ENCODE data around the gene OPRPN. TPM values are rescaled to one million over a fixed set of nuclear protein-coding genes. Genes with fewer than 3 reads are reported as not detected.

The OPRPN gene
- total RNA-seq, 1 donor from 2014 or later, result not detected

GRCh38 chr4:70402762-70403161 lies 5.0 kb downstream of the OPRPN start:
- H3K9me3 Mint-ChIP-seq, result no peaks in the 10 kb centered on the region
- no peaks in the 10 kb centered on the region for H3K27me3 Mint-ChIP-seq (ENCODE audit: insufficient read depth)
- no peaks in the 10 kb centered on the region for H3K4me1 Mint-ChIP-seq (ENCODE audit: low read depth)
- H3K36me3 Mint-ChIP-seq (ENCODE audit: low read depth), result no peaks in the 10 kb centered on the region
- intact Hi-C loops (cut with micrococcal nuclease), result no loop called here
- no peak overlapping the region for H3K27ac Mint-ChIP-seq
- no peak for DNase-seq (ENCODE audit: low spot score)
- no peak overlapping the region for H3K4me3 Mint-ChIP-seq

- Mint-ChIP-seq H3K4me1 (ENCODE audit: low read depth) (no peaks in the 10 kb centered on the region), H3K27me3 (ENCODE audit: insufficient read depth) (no peaks in the 10 kb centered on the region), H3K4me3 (no peak overlapping the region), H3K9me3 (no peaks in the 10 kb centered on the region), H3K36me3 (ENCODE audit: low read depth) (no peaks in the 10 kb centered on the region), H3K27ac (no peak overlapping the region)
- intact Hi-C loops (cut with micrococcal nuclease), result no loop called here
- no peak for DNase-seq (ENCODE audit: low spot score)
Measured at GRCh38 chr4:70405765-70406164, 8.0 kb downstream of the OPRPN start.

DNA sequence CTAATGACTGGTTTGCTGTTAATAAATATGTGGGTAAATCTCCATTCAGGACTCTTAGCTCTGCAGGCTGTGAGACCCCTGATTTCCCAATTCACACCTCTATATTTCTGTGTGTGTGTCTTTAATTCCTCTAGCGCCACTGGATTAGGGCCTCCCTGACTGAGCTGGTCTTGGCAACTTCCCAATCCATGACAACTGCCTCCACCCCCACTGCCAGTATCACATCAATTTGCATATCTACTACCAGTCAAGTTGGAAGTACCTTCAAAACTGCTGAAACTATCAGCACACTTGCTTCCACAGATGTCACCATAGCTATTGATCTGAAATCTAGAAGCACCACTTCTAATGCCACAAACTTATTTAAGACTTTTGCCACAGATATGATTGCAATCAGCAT lies 27.6 kb downstream of the OPRPN start:
- DNase-seq (ENCODE audit: low spot score), result no peak
- no peaks in the 10 kb centered on the region for H3K4me1 Mint-ChIP-seq (ENCODE audit: low read depth)
- H3K4me3 Mint-ChIP-seq, result no peak overlapping the region
- no peaks in the 10 kb centered on the region for H3K36me3 Mint-ChIP-seq (ENCODE audit: low read depth)
- intact Hi-C loops (cut with micrococcal nuclease), result no loop called here
- peaks cover 4% of the 10 kb centered on the region for H3K9me3 Mint-ChIP-seq
- H3K27ac Mint-ChIP-seq, result no peak overlapping the region
- H3K27me3 Mint-ChIP-seq (ENCODE audit: insufficient read depth), result no peaks in the 10 kb centered on the region

DNA sequence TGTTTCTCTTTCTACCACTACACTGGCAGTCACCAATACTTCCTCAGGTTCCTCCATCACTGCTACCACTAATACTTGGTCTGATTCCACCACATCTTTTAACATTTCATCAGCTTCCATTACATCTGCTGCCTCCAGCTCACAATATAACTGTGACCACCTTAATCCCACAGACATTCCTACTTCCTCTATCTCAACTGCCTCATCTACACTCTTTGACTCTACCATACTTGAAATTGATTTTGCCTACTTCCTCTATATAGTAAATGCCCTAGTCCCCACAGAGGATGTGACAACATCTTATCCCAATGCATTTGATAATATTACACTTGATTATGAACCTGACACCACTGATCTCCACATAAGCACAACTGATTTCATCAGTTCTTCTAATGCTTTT lies 29.0 kb downstream of the OPRPN start:
- Mint-ChIP-seq H3K36me3 (ENCODE audit: low read depth) (no peaks in the 10 kb centered on the region), H3K4me3 (no peak overlapping the region), H3K9me3 (peaks cover 4% of the 10 kb centered on the region), H3K4me1 (ENCODE audit: low read depth) (no peaks in the 10 kb centered on the region), H3K27ac (no peak overlapping the region), H3K27me3 (ENCODE audit: insufficient read depth) (no peaks in the 10 kb centered on the region)
- DNase-seq (ENCODE audit: low spot score), result no peak
- intact Hi-C loops (cut with micrococcal nuclease), result no loop called here

- H3K27ac Mint-ChIP-seq, result no peak overlapping the region
- no peaks in the 10 kb centered on the region for H3K4me1 Mint-ChIP-seq (ENCODE audit: low read depth)
- no peaks in the 10 kb centered on the region for H3K27me3 Mint-ChIP-seq (ENCODE audit: insufficient read depth)
- intact Hi-C loops (cut with micrococcal nuclease), result no loop called here
- DNase-seq (ENCODE audit: low spot score), result no peak
- no peaks in the 10 kb centered on the region for H3K36me3 Mint-ChIP-seq (ENCODE audit: low read depth)
- no peak overlapping the region for H3K4me3 Mint-ChIP-seq
- no peaks in the 10 kb centered on the region for H3K9me3 Mint-ChIP-seq
Measured at GRCh38 chr4:70437197-70437596, 39.5 kb downstream of the OPRPN start.

DNA sequence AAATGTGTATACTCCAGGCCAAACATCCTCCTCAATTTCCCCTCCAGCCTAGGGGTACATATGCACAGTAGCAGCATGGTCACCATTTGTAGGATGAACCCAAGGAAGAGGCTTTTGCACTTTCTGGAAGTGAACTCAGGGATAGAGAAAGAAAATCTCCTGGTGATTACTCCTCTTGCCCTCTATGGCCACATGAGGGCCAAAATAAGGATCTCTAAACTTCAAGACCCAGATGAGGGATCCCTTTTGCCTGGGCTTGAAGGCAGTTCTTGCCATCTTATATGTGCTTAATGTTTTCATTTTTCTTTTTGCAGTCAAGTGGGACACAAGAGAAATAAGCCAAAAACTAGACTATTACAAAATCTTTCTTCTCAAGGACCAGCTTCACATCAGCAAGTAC lies 44.7 kb downstream of the OPRPN start:
- H3K4me3 Mint-ChIP-seq, result no peak overlapping the region
- H3K27ac Mint-ChIP-seq, result no peak overlapping the region
- no peak for DNase-seq (ENCODE audit: low spot score)
- H3K36me3 Mint-ChIP-seq (ENCODE audit: low read depth), result no peaks in the 10 kb centered on the region
- H3K4me1 Mint-ChIP-seq (ENCODE audit: low read depth), result no peaks in the 10 kb centered on the region
- H3K27me3 Mint-ChIP-seq (ENCODE audit: insufficient read depth), result no peaks in the 10 kb centered on the region
- intact Hi-C loops (cut with micrococcal nuclease), result no loop called here
- H3K9me3 Mint-ChIP-seq, result no peaks in the 10 kb centered on the region

- H3K4me3 Mint-ChIP-seq, result no peak overlapping the region
- DNase-seq (ENCODE audit: low spot score), result no peak
- intact Hi-C loops (cut with micrococcal nuclease), result no loop called here
- H3K27ac Mint-ChIP-seq, result no peak overlapping the region
- H3K9me3 Mint-ChIP-seq, result no peaks in the 10 kb centered on the region
- H3K36me3 Mint-ChIP-seq (ENCODE audit: low read depth), result no peaks in the 10 kb centered on the region
- H3K27me3 Mint-ChIP-seq (ENCODE audit: insufficient read depth), result no peaks in the 10 kb centered on the region
- no peaks in the 10 kb centered on the region for H3K4me1 Mint-ChIP-seq (ENCODE audit: low read depth)
Measured at GRCh38 chr4:70443329-70443728, 45.6 kb downstream of the OPRPN start.

DNA sequence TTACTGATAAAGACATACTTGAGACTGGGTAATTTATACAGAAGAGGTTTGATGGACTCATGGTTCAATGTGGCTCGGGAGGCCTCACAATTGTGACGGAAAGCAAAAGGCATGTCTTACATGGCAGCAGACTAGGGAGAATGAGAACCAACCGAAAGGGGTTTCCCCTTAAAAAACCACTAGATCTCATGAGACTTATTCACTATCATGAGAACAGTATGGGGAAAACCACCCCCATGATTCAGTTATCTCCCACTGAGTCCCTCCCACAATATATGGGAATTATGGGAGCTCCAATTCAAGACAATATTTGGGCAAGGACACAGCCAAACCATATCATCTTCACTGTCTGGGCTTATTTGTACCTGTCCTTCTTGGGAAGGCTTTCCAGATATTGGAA lies 51.5 kb downstream of the OPRPN start:
- H3K9me3 Mint-ChIP-seq, result peaks cover 4% of the 10 kb centered on the region

GRCh38 chr4:70452946-70453345 lies 55.2 kb downstream of the OPRPN start:
- DNase-seq (ENCODE audit: low spot score), result no peak
- H3K4me1 Mint-ChIP-seq (ENCODE audit: low read depth), result no peaks in the 10 kb centered on the region
- no peaks in the 10 kb centered on the region for H3K27me3 Mint-ChIP-seq (ENCODE audit: insufficient read depth)
- no peak overlapping the region for H3K4me3 Mint-ChIP-seq
- peaks cover 4% of the 10 kb centered on the region for H3K9me3 Mint-ChIP-seq
- intact Hi-C loops (cut with micrococcal nuclease), result no loop called here
- H3K27ac Mint-ChIP-seq, result no peak overlapping the region
- no peaks in the 10 kb centered on the region for H3K36me3 Mint-ChIP-seq (ENCODE audit: low read depth)

More for the DNA sequence above, 51.5 kb downstream of the OPRPN start:
- no peak for DNase-seq (ENCODE audit: low spot score)
- Mint-ChIP-seq H3K27me3 (ENCODE audit: insufficient read depth) (no peaks in the 10 kb centered on the region), H3K4me1 (ENCODE audit: low read depth) (no peaks in the 10 kb centered on the region), H3K36me3 (ENCODE audit: low read depth) (no peaks in the 10 kb centered on the region), H3K27ac (no peak overlapping the region), H3K4me3 (no peak overlapping the region)
- intact Hi-C loops (cut with micrococcal nuclease), result no loop called here

Other genes starting within 250 kb of the OPRPN start
- gene PRR27, start 243.7 kb upstream of the OPRPN start, total RNA-seq, result not detected in 2 replicates
- gene ODAM, start 202.2 kb upstream of the OPRPN start, total RNA-seq, result not detected in 2 replicates
- not detected in 2 replicates for gene FDCSP, start 171.8 kb upstream of the OPRPN start, total RNA-seq
- gene CSN3, start 155.3 kb upstream of the OPRPN start, total RNA-seq, result not detected in 2 replicates
- not detected in 2 replicates for gene CABS1, start 63.0 kb upstream of the OPRPN start, total RNA-seq
- not detected in 2 replicates for gene SMR3A, start 37.2 kb upstream of the OPRPN start, total RNA-seq
- gene SMR3B, start 14.8 kb upstream of the OPRPN start, total RNA-seq, result not detected in 2 replicates
- not detected in 2 replicates for gene MUC7, start 74.3 kb downstream of the OPRPN start, total RNA-seq
- not detected in 2 replicates for gene AMTN, start 120.6 kb downstream of the OPRPN start, total RNA-seq
- not detected in 2 replicates for gene AMBN, start 194.3 kb downstream of the OPRPN start, total RNA-seq
- gene ENAM, start 230.8 kb downstream of the OPRPN start, total RNA-seq, result not detected in 2 replicates